Measurements from ENCODE around the gene SAMSN1. TPM values are rescaled to one million over a fixed set of nuclear protein-coding genes. Genes with fewer than 3 reads are reported as not detected.

The SAMSN1 gene
- total RNA-seq, 4 donors from 2014 or later, result 1.3 to 7.4 (median 1.9) TPM

GRCh38 chr21:14527696-14528652 lies 18.1 kb downstream of the SAMSN1 start:
- Histone ChIP-seq H3K27me3 (no peaks in the 10 kb centered on the region), H3K4me3 (replicated peaks in 1 of 3) (no peak overlapping the region), H3K4me1 (no peaks in the 10 kb centered on the region), H3K9me3 (no peaks in the 10 kb centered on the region), H3K27ac (no peak overlapping the region), H3K36me3 (no peaks in the 10 kb centered on the region)
- intact Hi-C loops (cut with DNase I), result no loop called here
- WGBS, 2 donors, result 86 to 87% methylated on average over 2 of the region's 2 CpGs
- no peak for DNase-seq
- TF ChIP-seq POLR2A (IDR thresholded peaks at IDR 0.05) (no peak), CTCF (IDR thresholded peaks at IDR 0.05) (no peak)

GRCh38 chr21:14526836-14527695 lies 19.0 kb downstream of the SAMSN1 start:
- no peaks in the 10 kb centered on the region for H3K27me3 ChIP-seq
- no peaks in the 10 kb centered on the region for H3K4me1 ChIP-seq
- H3K9me3 ChIP-seq, result no peaks in the 10 kb centered on the region
- TF ChIP-seq POLR2A (IDR thresholded peaks at IDR 0.05) (no peak), CTCF (IDR thresholded peaks at IDR 0.05) (no peak)
- DNase-seq, result no peak
- no peaks in the 10 kb centered on the region for H3K36me3 ChIP-seq
- intact Hi-C loops (cut with DNase I), result no loop called here
- H3K27ac ChIP-seq, result no peak overlapping the region
- H3K4me3 ChIP-seq (replicated peaks in 1 of 3), result no peak overlapping the region
- WGBS, 2 donors, result 67 to 68% methylated on average over 10 of the region's 10 CpGs

GRCh38 chr21:14526199-14526598 lies 19.9 kb downstream of the SAMSN1 start:
- WGBS, 2 donors, result 42 to 53% methylated on average over 3 of the region's 3 CpGs
- no peaks in the 10 kb centered on the region for H3K9me3 ChIP-seq
- H3K36me3 ChIP-seq, result no peaks in the 10 kb centered on the region
- H3K27ac ChIP-seq, result no peak overlapping the region
- TF ChIP-seq POLR2A (IDR thresholded peaks at IDR 0.05) (no peak), CTCF (IDR thresholded peaks at IDR 0.05) (no peak)
- no peak overlapping the region for H3K4me3 ChIP-seq (replicated peaks in 1 of 3)
- H3K27me3 ChIP-seq, result no peaks in the 10 kb centered on the region
- intact Hi-C loops (cut with DNase I), result no loop called here
- no peaks in the 10 kb centered on the region for H3K4me1 ChIP-seq
- no peak for DNase-seq

GRCh38 chr21:14523234-14523633 lies 22.9 kb downstream of the SAMSN1 start:
- H3K27me3 ChIP-seq, result no peaks in the 10 kb centered on the region
- DNase-seq, result no peak
- 70 to 79% methylated on average over 5 of the region's 5 CpGs for WGBS, 2 donors
- no peak overlapping the region for H3K27ac ChIP-seq
- H3K9me3 ChIP-seq, result no peaks in the 10 kb centered on the region
- H3K4me1 ChIP-seq, result peaks cover 0 to 3% of the 10 kb centered on the region in 2 donors
- no peak overlapping the region for H3K4me3 ChIP-seq (replicated peaks in 1 of 3)
- intact Hi-C loops (cut with DNase I), result no loop called here
- no peaks in the 10 kb centered on the region for H3K36me3 ChIP-seq
- no peak for TF ChIP-seq CTCF (IDR thresholded peaks at IDR 0.05)
- TF ChIP-seq POLR2A (IDR thresholded peaks at IDR 0.05), result no peak
